Activated CD4-positive, alpha-beta T cell treated with anti-CD3 and anti-CD28 coated beads for 24 hours (primary cell): ENCODE measurements around the gene ROR2.

ENCODE experiments used
- DNase-seq, 2 donors: peaks; one replicate each; pipeline ENCODE4 v3.0.0-alpha.2; 2020; ENCODE audit warnings: low read depth in 2 of 2

The ROR2 gene

GRCh38 chr9:91948597-91949391, 1.2 kb downstream of the ROR2 start:
- peak in 1 of 2 donors; percentile 3 for DNase-seq

GRCh38 chr9:91948101-91948596, 1.9 kb downstream of the ROR2 start:
- no peak for DNase-seq

GRCh38 chr9:91946653-91947488, 3.2 kb downstream of the ROR2 start:
- DNase-seq: no peak

GRCh38 chr9:91946196-91946595, 3.8 kb downstream of the ROR2 start:
- DNase-seq: no peak

- DNase-seq: no peak
Measured at GRCh38 chr9:91945277-91946085, 4.5 kb downstream of the ROR2 start.

- no peak for DNase-seq
Measured at GRCh38 chr9:91944711-91945110, 5.3 kb downstream of the ROR2 start.

GRCh38 chr9:91943478-91944470, 6.3 kb downstream of the ROR2 start:
- DNase-seq: no peak

GRCh38 chr9:91942201-91942600, 7.8 kb downstream of the ROR2 start:
- DNase-seq: no peak

GRCh38 chr9:91939978-91940377, 10.1 kb downstream of the ROR2 start:
- DNase-seq: no peak

- no peak for DNase-seq
Measured at GRCh38 chr9:91937727-91938126, 12.3 kb downstream of the ROR2 start.

GRCh38 chr9:91937056-91937455, 13.0 kb downstream of the ROR2 start:
- DNase-seq: no peak

- no peak for DNase-seq
Measured at GRCh38 chr9:91935805-91936514, 14.1 kb downstream of the ROR2 start.

GRCh38 chr9:91935066-91935749, 14.8 kb downstream of the ROR2 start:
- no peak for DNase-seq

GRCh38 chr9:91934654-91935053, 15.4 kb downstream of the ROR2 start:
- no peak for DNase-seq

- DNase-seq: no peak
Measured at GRCh38 chr9:91933556-91934352, 16.3 kb downstream of the ROR2 start.

GRCh38 chr9:91930475-91930874, 19.6 kb downstream of the ROR2 start:
- no peak for DNase-seq

- DNase-seq: no peak
Measured at GRCh38 chr9:91929331-91929730, 20.7 kb downstream of the ROR2 start.

- DNase-seq: no peak
Measured at GRCh38 chr9:91927922-91928510, 22.0 kb downstream of the ROR2 start.
